VCaP (cell line): Measurements from ENCODE around the gene HRCT1.

ENCODE experiments used
- H3K27ac ChIP-seq: fragments of 450-650 bp; 2 replicates; pipeline ENCODE4 v1.5.1; 2017
- TF ChIP-seq, protein P1 (sequence below): fragments of 450-650 bp; conservative IDR thresholded peaks from 2 replicates; pipeline ENCODE4 v1.5.1; 2017; ENCODE audit warnings: mild to moderate bottlenecking, moderate library complexity

Gene HRCT1

GRCh38 chr9:35942286-35942685 lies 36.3 kb downstream of the HRCT1 start:
- TF ChIP-seq, protein P1, sequence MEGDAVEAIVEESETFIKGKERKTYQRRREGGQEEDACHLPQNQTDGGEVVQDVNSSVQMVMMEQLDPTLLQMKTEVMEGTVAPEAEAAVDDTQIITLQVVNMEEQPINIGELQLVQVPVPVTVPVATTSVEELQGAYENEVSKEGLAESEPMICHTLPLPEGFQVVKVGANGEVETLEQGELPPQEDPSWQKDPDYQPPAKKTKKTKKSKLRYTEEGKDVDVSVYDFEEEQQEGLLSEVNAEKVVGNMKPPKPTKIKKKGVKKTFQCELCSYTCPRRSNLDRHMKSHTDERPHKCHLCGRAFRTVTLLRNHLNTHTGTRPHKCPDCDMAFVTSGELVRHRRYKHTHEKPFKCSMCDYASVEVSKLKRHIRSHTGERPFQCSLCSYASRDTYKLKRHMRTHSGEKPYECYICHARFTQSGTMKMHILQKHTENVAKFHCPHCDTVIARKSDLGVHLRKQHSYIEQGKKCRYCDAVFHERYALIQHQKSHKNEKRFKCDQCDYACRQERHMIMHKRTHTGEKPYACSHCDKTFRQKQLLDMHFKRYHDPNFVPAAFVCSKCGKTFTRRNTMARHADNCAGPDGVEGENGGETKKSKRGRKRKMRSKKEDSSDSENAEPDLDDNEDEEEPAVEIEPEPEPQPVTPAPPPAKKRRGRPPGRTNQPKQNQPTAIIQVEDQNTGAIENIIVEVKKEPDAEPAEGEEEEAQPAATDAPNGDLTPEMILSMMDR = no peak
- H3K27ac ChIP-seq = no peak overlapping the region

DNA sequence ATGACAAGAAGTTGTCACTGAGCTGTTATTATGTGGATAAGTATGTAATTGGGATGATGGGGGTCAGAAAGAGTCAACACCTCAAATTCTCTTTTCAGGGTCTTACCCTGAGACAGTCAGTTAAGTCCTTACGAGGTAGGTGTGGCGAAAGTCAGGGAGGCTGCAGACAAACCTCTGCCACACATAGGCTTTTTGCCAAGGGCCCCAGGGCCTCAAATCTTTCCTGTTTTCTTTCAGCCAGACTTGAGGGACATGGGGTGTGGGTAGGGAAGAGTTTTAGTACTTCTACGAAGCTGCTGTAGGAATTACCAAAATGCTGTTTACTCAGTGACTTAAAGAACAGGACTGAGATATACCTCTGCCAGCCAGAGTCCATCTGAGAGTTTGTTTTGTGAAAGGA lies 38.2 kb downstream of the HRCT1 start:
- H3K27ac ChIP-seq = no peak overlapping the region
- TF ChIP-seq, protein P1 = no peak

GRCh38 chr9:35944841-35945240 lies 38.8 kb downstream of the HRCT1 start:
- TF ChIP-seq, protein P1 = no peak
- H3K27ac ChIP-seq = no peak overlapping the region

- TF ChIP-seq, protein P1 = peak; percentile 95
- H3K27ac ChIP-seq = no peak overlapping the region; the same call in 1 of the 2 replicates
Observed at GRCh38 chr9:35945341-35946018, 39.5 kb downstream of the HRCT1 start.

DNA sequence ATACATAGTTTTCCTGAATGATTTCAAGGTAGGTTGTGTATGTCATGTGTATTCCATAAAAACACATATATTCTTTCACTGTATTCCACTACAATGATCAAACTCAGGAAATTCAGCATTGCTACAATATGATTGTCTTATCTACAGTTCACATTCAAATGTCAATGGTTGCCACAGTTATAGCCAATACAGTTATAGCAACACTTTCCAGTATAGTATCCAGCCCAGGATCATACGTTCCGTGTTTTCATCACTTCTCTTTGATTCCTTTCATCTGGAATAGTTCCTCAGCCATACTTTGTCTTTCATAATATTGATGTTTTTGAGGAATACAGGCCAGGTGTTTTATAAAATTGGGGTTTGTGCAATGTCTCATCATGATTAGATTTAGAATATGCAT lies 42.4 kb downstream of the HRCT1 start:
- no peak overlapping the region for H3K27ac ChIP-seq

GRCh38 chr9:35948901-35949318 lies 42.9 kb downstream of the HRCT1 start:
- H3K27ac ChIP-seq = no peak overlapping the region

More for the DNA sequence above, 42.4 kb downstream of the HRCT1 start:
- TF ChIP-seq, protein P1 = no peak

DNA sequence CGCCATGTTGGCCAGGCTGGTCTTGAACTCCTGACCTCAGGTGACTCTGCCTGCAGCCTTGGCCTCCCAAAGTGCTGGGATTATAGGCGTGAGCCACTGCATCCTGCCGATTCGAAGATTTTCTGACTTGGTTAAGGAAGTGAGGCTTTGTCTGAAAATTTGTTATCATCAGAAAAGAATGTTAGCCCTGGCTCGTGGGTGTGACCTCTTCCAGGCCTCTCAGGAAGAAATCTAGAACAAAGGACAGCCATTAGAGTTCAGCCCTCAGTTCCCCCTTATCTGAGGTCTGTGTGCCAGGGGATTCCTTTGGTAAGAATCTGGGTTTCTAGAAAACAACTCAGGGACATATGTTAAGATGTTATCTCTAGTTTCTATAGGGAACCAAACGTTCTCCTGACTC lies 45.7 kb downstream of the HRCT1 start:
- no peak overlapping the region for H3K27ac ChIP-seq
- TF ChIP-seq, protein P1 = no peak

More at GRCh38 chr9:35948901-35949318, 42.9 kb downstream of the HRCT1 start:
- TF ChIP-seq, protein P1 = no peak
